HG02981 (cell line): ENCODE data around the gene SUCNR1.
A peak's percentile ranks its signal among the peaks of the same experiment; 100 is the strongest.
"Not testable (repeated sequence)": the region's sequence is repeated elsewhere in the genome, so short reads cannot be mapped to it uniquely, and the experiment has no call there.

Source experiments
- ATAC-seq: cut with Tn5 transposase; IDR thresholded peaks from one replicate; pipeline ENCODE4 v1.9.1; 2021; ENCODE audit warnings: mild to moderate bottlenecking, moderate library complexity; ENCODE audit not compliant: unreplicated experiment

The SUCNR1 gene

GRCh38 chr3:151900884-151901643 lies 27.6 kb downstream of the SUCNR1 start:
- ATAC-seq: no peak

- no peak for ATAC-seq
Measured at GRCh38 chr3:151901644-151902285, 28.3 kb downstream of the SUCNR1 start.

GRCh38 chr3:151903501-151903991 lies 30.1 kb downstream of the SUCNR1 start:
- no peak for ATAC-seq

GRCh38 chr3:151905647-151906046 lies 32.2 kb downstream of the SUCNR1 start:
- ATAC-seq: no peak

GRCh38 chr3:151906751-151907150 lies 33.3 kb downstream of the SUCNR1 start:
- ATAC-seq: no peak

GRCh38 chr3:151908399-151908798 lies 35.0 kb downstream of the SUCNR1 start:
- ATAC-seq: no peak

- ATAC-seq: no peak
Measured at GRCh38 chr3:151909681-151910405, 36.4 kb downstream of the SUCNR1 start.

GRCh38 chr3:151911462-151911861 lies 38.0 kb downstream of the SUCNR1 start:
- no peak for ATAC-seq

- ATAC-seq: no peak
Measured at GRCh38 chr3:151912028-151912427, 38.6 kb downstream of the SUCNR1 start.

- ATAC-seq: no peak
Measured at GRCh38 chr3:151916781-151917180, 43.3 kb downstream of the SUCNR1 start.

- ATAC-seq: peak; percentile 58
Measured at GRCh38 chr3:151918253-151919029, 45.0 kb downstream of the SUCNR1 start.

GRCh38 chr3:151919030-151919328 lies 45.5 kb downstream of the SUCNR1 start:
- ATAC-seq: no peak

- no peak for ATAC-seq
Measured at GRCh38 chr3:151919446-151919845, 46.0 kb downstream of the SUCNR1 start.

GRCh38 chr3:151923901-151924300 lies 50.5 kb downstream of the SUCNR1 start:
- ATAC-seq: no peak

- ATAC-seq: no peak
Measured at GRCh38 chr3:151924753-151925152, 51.3 kb downstream of the SUCNR1 start.

GRCh38 chr3:151925419-151925818 lies 52.0 kb downstream of the SUCNR1 start:
- ATAC-seq: no peak

GRCh38 chr3:151925876-151926275 lies 52.4 kb downstream of the SUCNR1 start:
- ATAC-seq: no peak

- no peak for ATAC-seq
Measured at GRCh38 chr3:151926956-151927355, 53.5 kb downstream of the SUCNR1 start.

GRCh38 chr3:151927915-151928525 lies 54.6 kb downstream of the SUCNR1 start:
- not testable (repeated sequence) for ATAC-seq

GRCh38 chr3:151931171-151931570 lies 57.7 kb downstream of the SUCNR1 start:
- no peak for ATAC-seq
